DMS79 (cell line): ENCODE results near the gene PAGR1.
"Not testable (repeated sequence)": the region's sequence is repeated elsewhere in the genome, so short reads cannot be mapped to it uniquely, and the experiment has no call there.

ENCODE experiments used
- DNase-seq: peaks from one replicate; lab custom pipeline; 2025; lab: John Stamatoyannopoulos, UW

The PAGR1 gene

GRCh38 chr16:29791845-29792807, 23.8 kb upstream of the PAGR1 start:
- DNase-seq: no peak

GRCh38 chr16:29793153-29793552, 22.8 kb upstream of the PAGR1 start:
- DNase-seq: not testable (repeated sequence)

- no peak for DNase-seq
Measured at GRCh38 chr16:29794231-29794710, 21.7 kb upstream of the PAGR1 start.

- no peak for DNase-seq
Measured at GRCh38 chr16:29802416-29802935, 13.5 kb upstream of the PAGR1 start.

- no peak for DNase-seq
Measured at GRCh38 chr16:29804020-29804419, 11.9 kb upstream of the PAGR1 start.

GRCh38 chr16:29804455-29805231, 11.3 kb upstream of the PAGR1 start:
- peak; percentile 48 for DNase-seq

- peak; percentile 99 for DNase-seq
Measured at GRCh38 chr16:29805232-29806098, 10.5 kb upstream of the PAGR1 start.

- DNase-seq: peak; percentile 95
Measured at GRCh38 chr16:29806099-29806579, 9.8 kb upstream of the PAGR1 start, which contains the start of gene MAZ. MAZ (plus strand) TSS chr16:29806529; CDS start chr16:29806702, 173 bp downstream.

- DNase-seq: peak; percentile 60
Measured at GRCh38 chr16:29806641-29807425, 9.1 kb upstream of the PAGR1 start.

- DNase-seq: peak; percentile 80
Measured at GRCh38 chr16:29807426-29808218, 8.3 kb upstream of the PAGR1 start.

GRCh38 chr16:29808219-29808900, 7.6 kb upstream of the PAGR1 start:
- no peak for DNase-seq

- no peak for DNase-seq
Measured at GRCh38 chr16:29809031-29809747, 6.8 kb upstream of the PAGR1 start.

GRCh38 chr16:29809850-29810698, 5.9 kb upstream of the PAGR1 start:
- no peak for DNase-seq

GRCh38 chr16:29810699-29811169, 5.2 kb upstream of the PAGR1 start:
- no peak for DNase-seq

- DNase-seq: peak; percentile 83
Measured at GRCh38 chr16:29811170-29811895, 4.6 kb upstream of the PAGR1 start.

GRCh38 chr16:29811896-29812665, 3.9 kb upstream of the PAGR1 start, which contains the start of gene PRRT2:
PRRT2 (plus strand) TSS chr16:29812193; CDS start chr16:29813055, 862 bp downstream.
- DNase-seq: peak; percentile 57
